ENCODE data around the gene SP140.

- no peak for TF ChIP-seq YY1 (tag by site-specific recombination; IDR thresholded peaks at IDR 0.05)
- no peak for TF ChIP-seq ZNF76 (tag by site-specific recombination; IDR thresholded peaks at IDR 0.05; ENCODE audit: borderline replicate concordance, low read depth)
- no peak for TF ChIP-seq CTCF (tag by site-specific recombination; IDR thresholded peaks at IDR 0.05)
- TF ChIP-seq ZNF121 (tag by site-specific recombination; IDR thresholded peaks at IDR 0.05): no peak
- no peak for TF ChIP-seq ZNF24 (tag by site-specific recombination; IDR thresholded peaks at IDR 0.05)
Measured at GRCh38 chr2:230209422-230210051, 16.0 kb upstream of the SP140 start.
